Measurements from ENCODE around the gene RAB37. TPM values are rescaled to one million over a fixed set of nuclear protein-coding genes. Genes with fewer than 3 reads are reported as not detected.

Gene RAB37
- total and polyA plus RNA-seq, 10 donors, result 16.6 to 37.6 (median 24.0) TPM

DNA sequence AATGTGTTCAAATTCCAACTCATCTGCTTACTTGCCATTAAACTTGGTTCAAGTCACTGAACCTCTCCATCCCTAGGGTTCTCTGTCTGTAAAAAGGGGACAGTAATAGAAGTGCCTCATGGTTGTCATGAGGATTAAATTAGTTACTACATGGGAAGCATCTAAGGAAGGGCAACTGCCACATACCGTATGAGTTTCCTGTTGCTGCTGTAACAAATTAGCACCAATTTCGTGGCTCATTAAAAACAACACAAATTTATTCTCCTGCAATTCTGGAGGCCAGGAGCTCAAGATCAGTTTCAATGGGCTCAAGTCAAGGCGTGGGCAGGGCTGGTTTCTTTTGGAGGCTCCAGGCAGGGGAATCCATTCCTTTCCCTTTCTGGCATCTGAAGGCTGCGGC lies 43.0 kb upstream of the RAB37 start:
- intact Hi-C loops (cut with DNase I; ENCODE audit: low total_unique reads), result no loop called here
- TF ChIP-seq, protein P1, sequence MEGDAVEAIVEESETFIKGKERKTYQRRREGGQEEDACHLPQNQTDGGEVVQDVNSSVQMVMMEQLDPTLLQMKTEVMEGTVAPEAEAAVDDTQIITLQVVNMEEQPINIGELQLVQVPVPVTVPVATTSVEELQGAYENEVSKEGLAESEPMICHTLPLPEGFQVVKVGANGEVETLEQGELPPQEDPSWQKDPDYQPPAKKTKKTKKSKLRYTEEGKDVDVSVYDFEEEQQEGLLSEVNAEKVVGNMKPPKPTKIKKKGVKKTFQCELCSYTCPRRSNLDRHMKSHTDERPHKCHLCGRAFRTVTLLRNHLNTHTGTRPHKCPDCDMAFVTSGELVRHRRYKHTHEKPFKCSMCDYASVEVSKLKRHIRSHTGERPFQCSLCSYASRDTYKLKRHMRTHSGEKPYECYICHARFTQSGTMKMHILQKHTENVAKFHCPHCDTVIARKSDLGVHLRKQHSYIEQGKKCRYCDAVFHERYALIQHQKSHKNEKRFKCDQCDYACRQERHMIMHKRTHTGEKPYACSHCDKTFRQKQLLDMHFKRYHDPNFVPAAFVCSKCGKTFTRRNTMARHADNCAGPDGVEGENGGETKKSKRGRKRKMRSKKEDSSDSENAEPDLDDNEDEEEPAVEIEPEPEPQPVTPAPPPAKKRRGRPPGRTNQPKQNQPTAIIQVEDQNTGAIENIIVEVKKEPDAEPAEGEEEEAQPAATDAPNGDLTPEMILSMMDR (IDR thresholded peaks at IDR 0.05 in 8 of 11, conservative IDR thresholded peaks at IDR 0.05 in 3 of 11), result no peak
- TF ChIP-seq POLR2A (IDR thresholded peaks at IDR 0.05) (no peak), POLR2AphosphoS5 (IDR thresholded peaks at IDR 0.05) (no peak)
- peak; percentile 14 for DNase-seq
- 74 to 93% (median 90%) methylated on average over 4 of the region's 4 CpGs for WGBS, 5 donors
- Histone ChIP-seq H3K9me3 (no peaks in the 10 kb centered on the region), H3K27me3 (replicated peaks in 1 of 7) (peaks cover 0 to 24% (median 0%) of the 10 kb centered on the region in 7 donors), H3K4me1 (peaks cover 0 to 33% (median 6%) of the 10 kb centered on the region in 6 donors), H3K36me3 (peaks cover 0 to 51% (median 0%) of the 10 kb centered on the region in 6 donors), H3K27ac (no peak overlapping the region), H3K4me3 (no peak overlapping the region)

DNA sequence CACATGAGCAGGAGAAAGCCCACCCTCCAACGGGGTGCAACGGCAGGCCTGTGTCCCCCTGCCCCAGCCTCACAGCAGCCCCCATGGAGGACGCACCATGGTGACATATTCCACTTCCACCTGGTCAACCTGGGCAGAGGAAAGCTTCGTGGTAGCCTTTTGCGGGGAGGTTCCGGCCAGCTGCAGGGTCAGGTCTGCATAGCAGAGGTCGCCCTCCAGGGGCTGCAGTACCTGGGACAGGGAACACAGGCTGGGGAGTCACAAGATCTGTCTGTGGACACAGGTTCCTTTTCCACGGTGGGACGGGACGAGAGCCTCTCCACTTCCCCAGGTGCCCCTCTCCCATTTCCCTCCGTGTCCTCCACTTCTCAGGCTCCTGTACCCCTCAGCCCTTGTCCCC lies 41.4 kb upstream of the RAB37 start:
- WGBS, 5 donors, result 86 to 94% (median 88%) methylated on average over 10 to 11 of the region's 11 CpGs
- Histone ChIP-seq H3K36me3 (peaks cover 0 to 67% (median 0%) of the 10 kb centered on the region in 6 donors), H3K4me3 (no peak overlapping the region), H3K4me1 (peaks cover 0 to 17% (median 0%) of the 10 kb centered on the region in 6 donors), H3K9me3 (no peaks in the 10 kb centered on the region), H3K27ac (no peak overlapping the region), H3K27me3 (replicated peaks in 1 of 7) (peaks cover 0 to 32% (median 0%) of the 10 kb centered on the region in 7 donors)
- intact Hi-C loops (cut with DNase I; ENCODE audit: low total_unique reads), result no loop called here
- TF ChIP-seq POLR2AphosphoS5 (IDR thresholded peaks at IDR 0.05) (no peak), POLR2A (IDR thresholded peaks at IDR 0.05) (no peak)
- TF ChIP-seq, protein P1 (IDR thresholded peaks at IDR 0.05 in 8 of 11, conservative IDR thresholded peaks at IDR 0.05 in 3 of 11), result no peak
- DNase-seq, result peak; percentile 64

DNA sequence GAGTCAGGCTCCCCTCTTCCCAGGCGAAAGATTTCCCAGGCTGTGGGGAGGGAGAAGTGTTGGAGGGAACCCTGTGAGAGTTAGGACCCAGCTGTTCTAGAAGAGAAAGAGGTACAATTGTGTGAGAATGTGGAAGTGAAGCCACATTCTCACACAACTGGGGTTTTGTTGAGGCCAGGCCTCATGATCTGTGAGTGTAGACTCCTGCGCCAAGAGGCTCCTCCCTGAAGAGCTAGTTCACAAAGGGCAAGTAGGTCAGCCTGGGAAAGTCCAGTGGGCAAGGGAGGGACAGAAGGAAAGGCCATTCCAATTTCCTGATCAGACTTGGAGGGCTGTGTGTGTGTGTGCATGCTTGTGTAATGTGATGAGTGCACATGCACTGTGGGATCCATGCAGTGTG lies 39.5 kb upstream of the RAB37 start:
- no peaks in the 10 kb centered on the region for H3K9me3 ChIP-seq
- peaks cover 0 to 28% (median 0%) of the 10 kb centered on the region in 7 donors for H3K27me3 ChIP-seq (replicated peaks in 1 of 7)
- peak; percentile 41 for DNase-seq
- 67 to 83% (median 71%) methylated on average over 2 of the region's 2 CpGs for WGBS, 5 donors
- TF ChIP-seq POLR2A (IDR thresholded peaks at IDR 0.05) (no peak), POLR2AphosphoS5 (IDR thresholded peaks at IDR 0.05) (no peak)
- TF ChIP-seq, protein P1 (IDR thresholded peaks at IDR 0.05 in 8 of 11, conservative IDR thresholded peaks at IDR 0.05 in 3 of 11), result no peak
- no peak overlapping the region for H3K4me3 ChIP-seq
- intact Hi-C loops (cut with DNase I; ENCODE audit: low total_unique reads), result no loop called here
- peak overlapping the region in 3 of 8 donors; percentile 6 to 33 (median 21) for H3K27ac ChIP-seq
- H3K36me3 ChIP-seq, result peaks cover 0 to 84% (median 0%) of the 10 kb centered on the region in 6 donors
- H3K4me1 ChIP-seq, result peaks cover 0 to 14% (median 0%) of the 10 kb centered on the region in 6 donors

DNA sequence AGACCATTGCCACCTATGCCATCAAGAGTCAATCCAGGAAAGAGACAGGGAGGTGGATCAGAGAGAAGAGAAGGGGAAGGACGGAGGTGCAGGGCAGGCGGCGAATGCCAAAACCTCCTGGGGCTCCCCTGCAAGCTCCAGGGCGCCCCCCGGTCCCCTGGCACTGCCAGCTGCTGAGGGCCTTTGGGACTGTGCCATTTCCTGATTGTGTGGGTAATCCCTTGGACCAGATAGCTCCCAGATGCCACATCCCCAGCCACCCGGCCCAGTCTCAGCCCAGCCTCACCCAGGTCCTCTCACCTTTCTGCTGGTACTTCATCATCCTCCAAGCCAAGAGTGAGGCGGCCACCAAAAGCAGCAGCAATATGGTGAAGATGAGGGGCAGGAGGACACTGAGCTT lies 39.0 kb upstream of the RAB37 start:
- H3K27ac ChIP-seq, result peak overlapping the region in 3 of 8 donors; percentile 6 to 33 (median 21)
- WGBS, 5 donors, result 80 to 96% (median 87%) methylated on average over 6 to 7 of the region's 7 CpGs
- TF ChIP-seq, protein P1 (IDR thresholded peaks at IDR 0.05 in 8 of 11, conservative IDR thresholded peaks at IDR 0.05 in 3 of 11), result no peak
- TF ChIP-seq POLR2A (IDR thresholded peaks at IDR 0.05) (no peak), POLR2AphosphoS5 (IDR thresholded peaks at IDR 0.05) (no peak)
- no peak overlapping the region for H3K4me3 ChIP-seq
- peak; percentile 41 for DNase-seq
- H3K36me3 ChIP-seq, result peaks cover 0 to 90% (median 0%) of the 10 kb centered on the region in 6 donors
- peaks cover 0 to 18% (median 0%) of the 10 kb centered on the region in 6 donors for H3K4me1 ChIP-seq
- peaks cover 0 to 25% (median 0%) of the 10 kb centered on the region in 7 donors for H3K27me3 ChIP-seq (replicated peaks in 1 of 7)
- intact Hi-C loops (cut with DNase I; ENCODE audit: low total_unique reads), result no loop called here
- H3K9me3 ChIP-seq, result no peaks in the 10 kb centered on the region

All from spleen (tissue), 11 donors.